ENCODE data around the gene LRRC9. TPM values are rescaled to one million over a fixed set of nuclear protein-coding genes. Genes with fewer than 3 reads are reported as not detected.
"Not testable (repeated sequence)": the region's sequence is repeated elsewhere in the genome, so short reads cannot be mapped to it uniquely, and the experiment has no call there.

Gene LRRC9
- total RNA-seq, 8 experiments from 2014 or later = 0.40 to 28.3 (median 1.5) TPM; not detected in 2

- no peak overlapping the region for H3K27ac ChIP-seq
- WGBS, 10 experiments = 25 to 94% (median 78%) methylated on average over 2 of the region's 2 CpGs
- in situ Hi-C loops (cut with MboI; ENCODE audit: low pct_unique_long_range_greater_than_20kb in 2 of 9, low sequenced_read_pairs in 9 of 9, unreplicated experiment in 9 of 9) = no loop called here
- H3K4me3 ChIP-seq = no peak overlapping the region
- no peaks in the 10 kb centered on the region for H3K4me1 ChIP-seq (replicated peaks in 1 of 2)
- no peak for ATAC-seq (replicated peaks in 6 of 8)
These were observed 101.7 kb downstream of the LRRC9 start for GRCh38 chr14:60021619-60022018.

GRCh38 chr14:60025571-60025970, 105.6 kb downstream of the LRRC9 start:
- no peaks in the 10 kb centered on the region for H3K4me1 ChIP-seq (replicated peaks in 1 of 2)
- no peak overlapping the region for H3K27ac ChIP-seq
- in situ Hi-C loops (cut with MboI; ENCODE audit: low pct_unique_long_range_greater_than_20kb in 2 of 9, low sequenced_read_pairs in 9 of 9, unreplicated experiment in 9 of 9) = no loop called here
- ATAC-seq (replicated peaks in 6 of 8) = no peak
- no peak overlapping the region for H3K4me3 ChIP-seq

DNA sequence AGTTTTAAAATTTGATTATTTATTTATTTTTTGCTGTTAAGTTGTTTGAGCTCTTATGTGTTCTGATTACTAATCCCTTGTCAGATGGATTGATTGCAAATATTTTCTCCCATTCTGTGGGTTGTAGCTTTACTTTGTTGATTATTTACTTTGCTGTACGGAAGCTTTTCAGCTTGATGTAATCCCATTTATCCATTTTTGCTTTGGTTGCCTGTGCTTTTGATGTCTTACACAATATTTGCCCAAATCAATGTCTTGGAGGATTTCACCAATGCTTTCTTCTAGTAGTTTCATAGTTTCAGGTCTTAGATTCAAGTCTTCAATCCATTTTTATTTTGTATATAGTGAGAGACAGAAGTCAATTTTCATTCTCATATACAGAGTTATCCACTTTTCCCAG, 115.2 kb downstream of the LRRC9 start:
- ATAC-seq (replicated peaks in 6 of 8) = no peak
- WGBS, 10 experiments = 10 to 100% (median 80%) methylated on average over 1 of the region's 1 CpG; no CpG with 5 or more reads in 1 of the 10 experiments
- in situ Hi-C loops (cut with MboI; ENCODE audit: low pct_unique_long_range_greater_than_20kb in 2 of 9, low sequenced_read_pairs in 9 of 9, unreplicated experiment in 9 of 9) = no loop called here
- no peak overlapping the region for H3K4me3 ChIP-seq
- no peaks in the 10 kb centered on the region for H3K4me1 ChIP-seq (replicated peaks in 1 of 2)
- H3K27ac ChIP-seq = no peak overlapping the region

DNA sequence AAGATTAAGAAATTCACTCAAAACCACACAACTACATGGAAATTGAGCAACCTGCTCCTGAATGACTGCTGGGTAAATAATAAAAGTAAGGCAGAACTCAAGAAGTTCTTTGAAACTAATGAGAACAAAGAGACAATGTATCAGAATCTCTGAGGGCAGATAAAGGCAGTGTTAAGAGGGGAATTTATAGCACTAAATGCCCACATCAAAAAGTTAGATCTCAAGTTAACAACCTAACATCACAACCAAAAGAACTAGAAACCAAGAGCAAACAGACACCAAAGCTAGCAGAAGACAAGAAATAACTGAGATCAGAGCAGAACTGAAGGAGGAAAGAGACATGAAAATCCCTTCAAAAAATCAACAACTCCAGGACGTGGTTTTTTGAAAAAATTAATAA, 128.0 kb downstream of the LRRC9 start:
- in situ Hi-C loops (cut with MboI; ENCODE audit: low pct_unique_long_range_greater_than_20kb in 2 of 9, low sequenced_read_pairs in 9 of 9, unreplicated experiment in 9 of 9); H3K4me3 ChIP-seq; ATAC-seq (replicated peaks in 6 of 8); H3K4me1 ChIP-seq (replicated peaks in 1 of 2); H3K27ac ChIP-seq: not testable (repeated sequence)
- 0 to 71% (median 48%) methylated on average over 1 of the region's 1 CpG; no CpG with 5 or more reads in 2 of the 10 experiments for WGBS, 10 experiments

DNA sequence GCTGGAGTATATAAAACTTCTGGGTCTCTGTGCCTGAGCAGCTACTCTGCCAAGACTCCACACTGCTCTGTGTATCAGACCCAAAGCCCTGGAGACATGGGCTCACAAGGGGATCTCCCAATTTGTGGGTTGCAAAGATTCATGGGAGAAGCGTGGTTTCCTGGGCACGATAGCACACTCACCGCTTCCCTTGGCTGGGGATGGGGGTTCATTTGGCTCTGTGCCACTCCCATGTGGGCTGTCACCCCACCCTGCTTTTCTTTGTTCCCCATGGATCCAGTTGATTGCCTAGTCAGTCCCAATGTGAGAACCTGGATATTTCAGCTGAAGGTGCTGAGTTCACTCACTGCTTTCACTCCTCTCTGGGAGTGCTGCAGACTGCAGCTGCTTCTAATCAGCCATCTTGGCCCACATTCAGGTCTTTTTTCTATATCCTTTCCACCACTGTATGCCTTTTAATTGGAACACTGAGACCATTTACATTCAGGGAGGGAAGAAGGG, 131.8 kb downstream of the LRRC9 start:
- Histone ChIP-seq H3K27ac (no peak overlapping the region), H3K4me1 (replicated peaks in 1 of 2) (no peaks in the 10 kb centered on the region), H3K4me3 (no peak overlapping the region)
- peak in 2 of 8 experiments; percentile 52 to 75 for ATAC-seq (replicated peaks in 6 of 8)
- 0 to 100% (median 96%) methylated on average over 2 to 3 of the region's 3 CpGs; no CpG with 5 or more reads in 7 of the 10 experiments for WGBS, 10 experiments
- in situ Hi-C loops (cut with MboI; ENCODE audit: low pct_unique_long_range_greater_than_20kb in 2 of 9, low sequenced_read_pairs in 9 of 9, unreplicated experiment in 9 of 9) = loop anchor here in 1 of 9 experiments (25.0 kb wide), 1 partner anchor 511 kb away; no protein-coding TSS in a partner anchor

DNA sequence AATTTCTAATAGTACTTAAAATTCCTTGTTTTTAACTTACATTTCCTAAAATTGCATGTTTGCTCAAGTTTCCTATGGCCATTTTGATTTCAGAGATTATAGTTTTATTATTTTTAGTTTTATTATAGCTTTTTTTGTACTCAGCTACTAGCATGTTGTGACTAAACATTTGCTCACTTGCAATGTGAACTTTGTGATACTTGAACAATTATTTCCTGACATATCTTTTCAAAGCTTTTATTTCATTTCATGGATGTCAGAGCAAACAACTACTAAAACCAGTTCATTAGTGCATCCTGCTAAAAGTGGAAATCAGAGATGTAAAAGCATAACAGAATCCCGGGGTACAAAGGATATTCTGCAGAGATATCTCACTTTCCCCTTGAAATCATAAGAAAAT, 138.1 kb downstream of the LRRC9 start:
- in situ Hi-C loops (cut with MboI; ENCODE audit: low pct_unique_long_range_greater_than_20kb in 2 of 9, low sequenced_read_pairs in 9 of 9, unreplicated experiment in 9 of 9) = loop anchor here in 1 of 9 experiments (25.0 kb wide), 1 partner anchor 504 kb away; no protein-coding TSS in a partner anchor
- WGBS, 10 experiments = 33 to 100% (median 61%) methylated on average over 1 of the region's 1 CpG
- no peak for ATAC-seq (replicated peaks in 6 of 8)
- Histone ChIP-seq H3K4me3 (no peak overlapping the region), H3K4me1 (replicated peaks in 1 of 2) (no peaks in the 10 kb centered on the region), H3K27ac (no peak overlapping the region)

- H3K4me1 ChIP-seq (replicated peaks in 1 of 2) = no peaks in the 10 kb centered on the region
- no peak overlapping the region for H3K27ac ChIP-seq
- 50 to 100% (median 83%) methylated on average over 1 to 2 of the region's 2 CpGs; no CpG with 5 or more reads in 1 of the 10 experiments for WGBS, 10 experiments
- in situ Hi-C loops (cut with MboI; ENCODE audit: low pct_unique_long_range_greater_than_20kb in 2 of 9, low sequenced_read_pairs in 9 of 9, unreplicated experiment in 9 of 9) = loop anchor here in 3 of 9 experiments (10.0 to 25.0 kb wide), 2 partner anchors 103 to 501 kb away; partner anchors contain the start of gene DHRS7 (in 2 of the 3)
- ATAC-seq (replicated peaks in 6 of 8) = peak in 3 of 8 experiments; percentile 20 to 82 (median 63)
- no peak overlapping the region for H3K4me3 ChIP-seq
These were observed 141.4 kb downstream of the LRRC9 start for GRCh38 chr14:60061371-60061770.

- Histone ChIP-seq H3K4me1 (replicated peaks in 1 of 2) (peaks cover 0 to 4% of the 10 kb centered on the region in 2 donors), H3K4me3 (no peak overlapping the region), H3K27ac (no peak overlapping the region)
- in situ Hi-C loops (cut with MboI; ENCODE audit: low pct_unique_long_range_greater_than_20kb in 2 of 9, low sequenced_read_pairs in 9 of 9, unreplicated experiment in 9 of 9) = loop anchor here in 3 of 9 experiments (10.0 to 25.0 kb wide), 2 partner anchors 100 to 498 kb away; partner anchors contain the start of gene DHRS7 (in 2 of the 3)
- ATAC-seq (replicated peaks in 6 of 8) = peak in 3 of 8 experiments; percentile 51 to 56 (median 54)
These were observed 144.6 kb downstream of the LRRC9 start for GRCh38 chr14:60064491-60065072.

- Histone ChIP-seq H3K4me1 (replicated peaks in 1 of 2) (peaks cover 0 to 4% of the 10 kb centered on the region in 2 donors), H3K27ac (no peak overlapping the region), H3K4me3 (no peak overlapping the region)
- 0 to 100% (median 29%) methylated on average over 1 of the region's 1 CpG; no CpG with 5 or more reads in 3 of the 10 experiments for WGBS, 10 experiments
- peak in 2 of 8 experiments; percentile 21 to 54 for ATAC-seq (replicated peaks in 6 of 8)
- in situ Hi-C loops (cut with MboI; ENCODE audit: low pct_unique_long_range_greater_than_20kb in 2 of 9, low sequenced_read_pairs in 9 of 9, unreplicated experiment in 9 of 9) = loop anchor here in 3 of 9 experiments (10.0 to 25.0 kb wide), 2 partner anchors 97 to 494 kb away; partner anchors contain the start of gene DHRS7 (in 2 of the 3)
These were observed 147.9 kb downstream of the LRRC9 start for GRCh38 chr14:60067882-60068281.

- Histone ChIP-seq H3K27ac (no peak overlapping the region), H3K4me1 (replicated peaks in 1 of 2) (no peaks in the 10 kb centered on the region), H3K4me3 (no peak overlapping the region)
- in situ Hi-C loops (cut with MboI; ENCODE audit: low pct_unique_long_range_greater_than_20kb in 2 of 9, low sequenced_read_pairs in 9 of 9, unreplicated experiment in 9 of 9) = no loop called here
- peak in 1 of 8 experiments; percentile 33 for ATAC-seq (replicated peaks in 6 of 8)
These were observed 159.8 kb downstream of the LRRC9 start for GRCh38 chr14:60079723-60080122.

- H3K4me3 ChIP-seq = no peak overlapping the region
- in situ Hi-C loops (cut with MboI; ENCODE audit: low pct_unique_long_range_greater_than_20kb in 2 of 9, low sequenced_read_pairs in 9 of 9, unreplicated experiment in 9 of 9) = no loop called here
- H3K4me1 ChIP-seq (replicated peaks in 1 of 2) = no peaks in the 10 kb centered on the region
- ATAC-seq (replicated peaks in 6 of 8) = peak in 3 of 8 experiments; percentile 44 to 90 (median 73)
- H3K27ac ChIP-seq = no peak overlapping the region
These were observed 165.1 kb downstream of the LRRC9 start for GRCh38 chr14:60085085-60085484.

GRCh38 chr14:60085693-60086092, 165.7 kb downstream of the LRRC9 start:
- in situ Hi-C loops (cut with MboI; ENCODE audit: low pct_unique_long_range_greater_than_20kb in 2 of 9, low sequenced_read_pairs in 9 of 9, unreplicated experiment in 9 of 9) = no loop called here
- Histone ChIP-seq H3K27ac (no peak overlapping the region), H3K4me1 (replicated peaks in 1 of 2) (peaks cover 0 to 2% of the 10 kb centered on the region in 2 donors), H3K4me3 (no peak overlapping the region)
- WGBS, 10 experiments = 7 to 100% (median 81%) methylated on average over 1 to 3 of the region's 3 CpGs; no CpG with 5 or more reads in 1 of the 10 experiments
- ATAC-seq (replicated peaks in 6 of 8) = no peak

- ATAC-seq (replicated peaks in 6 of 8) = peak in 1 of 8 experiments; percentile 37
- 20 to 100% (median 80%) methylated on average over 1 to 3 of the region's 3 CpGs; no CpG with 5 or more reads in 3 of the 10 experiments for WGBS, 10 experiments
- in situ Hi-C loops (cut with MboI; ENCODE audit: low pct_unique_long_range_greater_than_20kb in 2 of 9, low sequenced_read_pairs in 9 of 9, unreplicated experiment in 9 of 9) = no loop called here
- Histone ChIP-seq H3K4me3 (no peak overlapping the region), H3K27ac (no peak overlapping the region), H3K4me1 (replicated peaks in 1 of 2) (peaks cover 0 to 5% of the 10 kb centered on the region in 2 donors)
These were observed 167.7 kb downstream of the LRRC9 start for GRCh38 chr14:60087668-60088067.

Measured in motor neuron (in vitro differentiated cells).